HepG2 (cell line): ENCODE data around the gene KRT14. TPM values are rescaled to one million over a fixed set of nuclear protein-coding genes. Genes with fewer than 3 reads are reported as not detected.
"Not testable (repeated sequence)": the region's sequence is repeated elsewhere in the genome, so short reads cannot be mapped to it uniquely, and the experiment has no call there.

Experiments
- ATAC-seq: fragments of 200-7000 bp; cut with Tn5 transposase; 3 replicates; pipeline ENCODE4 v1.9.1; 2020; ENCODE audit warnings: mild to moderate bottlenecking, moderate library complexity
- BruUV-seq: library from RNA; stranded (reverse); fragments of 400-500 nt; replicated peaks from 2 replicates; lab custom pipeline; 2021; lab: Mats Ljungman, UMichigan
- CTCF ChIA-PET: fragments of 300-600 bp; formaldehyde crosslinking; extraction: SDS; loops from one replicate; lab custom pipeline; 2021; ENCODE audit warnings: low total read pairs, inconsistent platforms, low intra/inter-chr PET ratio; lab: Yijun Ruan, JAX
- POLR2A ChIA-PET: fragments of 350-600 bp; sonication (Branson Sonifier 250); formaldehyde crosslinking; loops from one replicate; lab custom pipeline; 2020; ENCODE audit warnings: antibody characterized with exemption, inconsistent platforms; lab: Yijun Ruan, JAX
- DNase-seq: peaks from one replicate; pipeline ENCODE4 v3.0.0-alpha.2; 2015; ENCODE audit warnings: low spot score
- FAIRE-seq: peaks from 3 replicates; lab custom pipeline; 2011; peaks lifted over from hg19 to GRCh38; lab: Jason Lieb, UNC
- H2AFZ ChIP-seq: one replicate; pipeline ENCODE4 v1.6.1; 2011; ENCODE audit warnings: low read length, inconsistent platforms
- H3K27ac ChIP-seq: fragments of 300-600 bp; 3 replicates; pipeline ENCODE4 v1.8.0; 2011; ENCODE audit warnings: mixed run types, mild to moderate bottlenecking, mixed read lengths, low read length, inconsistent platforms; ENCODE audit not compliant: insufficient read depth; ENCODE audit errors: extremely low read length
- H3K27me3 ChIP-seq, 2 experiments: fragments of 200-600 bp in 1 of 2; 2 replicates in 1 of 2; 3 replicates in 1 of 2; pipeline versions ENCODE4 v1.6.0 to v1.8.0; 2011; ENCODE audit warnings: low read length in 2 of 2, mild to moderate bottlenecking in 2 of 2, moderate library complexity in 2 of 2, inconsistent platforms in 1 of 2; ENCODE audit not compliant: insufficient read depth in 2 of 2, control insufficient read depth in 1 of 2
- H3K36me3 ChIP-seq, 2 experiments: fragments of 200-600 bp in 1 of 2; replicated peaks in 1 of 2; 2 replicates in 1 of 2; 3 replicates in 1 of 2; pipeline versions ENCODE4 v1.5.1 to v1.8.0; 2011; ENCODE audit warnings: low read length in 2 of 2, inconsistent platforms in 1 of 2; ENCODE audit not compliant: insufficient read depth in 2 of 2, control insufficient read depth in 1 of 2
- H3K4me1 ChIP-seq: 2 replicates; pipeline ENCODE4 v1.5.1; 2012; ENCODE audit warnings: low read length, inconsistent platforms; ENCODE audit not compliant: insufficient read depth
- H3K4me2 ChIP-seq: 2 replicates; pipeline ENCODE4 v1.6.0; 2011; ENCODE audit warnings: low read depth, low read length, inconsistent platforms
- H3K4me3 ChIP-seq, 3 experiments: fragments of 200-600 bp in 1 of 3; sonication (generic), shearing (Covaris generic) in 1 of 3; replicated peaks in 1 of 3; 2 replicates each; pipeline ENCODE4 v1.5.1; 2011 to 2016; ENCODE audit warnings: low read length in 3 of 3, inconsistent platforms in 2 of 3, low read depth in 2 of 3, mild to moderate bottlenecking in 2 of 3, control low read depth in 1 of 3, mixed read lengths in 1 of 3; ENCODE audit not compliant: insufficient read depth in 1 of 3
- H3K79me2 ChIP-seq: one replicate; pipeline ENCODE4 v1.6.1; 2011; ENCODE audit warnings: low read length, inconsistent platforms; ENCODE audit not compliant: insufficient read depth
- H3K9ac ChIP-seq: 2 replicates; pipeline ENCODE4 v1.6.0; 2011; ENCODE audit warnings: mild to moderate bottlenecking, low read depth, low read length, inconsistent platforms; ENCODE audit not compliant: insufficient read depth
- H3K9me3 ChIP-seq: 2 replicates; pipeline ENCODE4 v1.5.1; 2012; ENCODE audit warnings: mild to moderate bottlenecking, low read length
- H4K20me1 ChIP-seq: 2 replicates; pipeline ENCODE4 v1.6.0; 2011; ENCODE audit warnings: inconsistent platforms, mild to moderate bottlenecking, low read length, moderate library complexity; ENCODE audit not compliant: insufficient read depth
- CTCF ChIP-seq: sonication (generic); formaldehyde crosslinking; IDR thresholded peaks from 2 replicates; pipeline ENCODE4 v1.5.0; 2020; ENCODE audit warnings: mild to moderate bottlenecking, missing genetic modification reagents, moderate library complexity
- FOSL1 ChIP-seq: sonication (generic); formaldehyde crosslinking; IDR thresholded peaks from 2 replicates; pipeline ENCODE4 v1.9.0; 2021; ENCODE audit warnings: missing genetic modification reagents, borderline replicate concordance
- ZNF234 ChIP-seq: sonication (generic); formaldehyde crosslinking; conservative IDR thresholded peaks from 2 replicates; pipeline ENCODE4 v1.5.1; 2020; ENCODE audit warnings: mild to moderate bottlenecking, missing genetic modification reagents
- WGBS: methylation state at CpG from one replicate; pipeline ENCODE4 v1.1.6; 2017; ENCODE audit warnings: low lambda C conversion rate; 5-methylcytosine and 5-hydroxymethylcytosine counted together
- in situ Hi-C: cut with HindIII; loops from 2 replicates; pipeline ENCODE4 v1.10.0; 2017; ENCODE audit warnings: low pct_unique_long_range_greater_than_20kb; ENCODE audit not compliant: extremely low pct_ligation_motif_present
- intact Hi-C: fragments of 100-400 bp; cut with micrococcal nuclease; formaldehyde crosslinking; loops from one replicate; pipeline ENCODE4 v1.10.0; 2022; ENCODE audit not compliant: unreplicated experiment
- polyA plus RNA-seq, 8 experiments: library from polyadenylated mRNA; depleted of rRNA in 3 of 8; stranded (reverse) in 7 of 8; unstranded in 1 of 8; fragments of >200 nt; fragmentation: Illumina TruSeq in 4 of 8; extraction: Trizol in 4 of 8; gene quantifications; 2 replicates each; pipeline versions ENCODE4 v1.2.1 to v1.2.3, GENCODE V29; 2011 to 2016; ENCODE audit warnings: low read depth in 4 of 8, missing spikeins in 1 of 8, mixed read lengths in 1 of 8; ENCODE audit not compliant: insufficient read depth in 1 of 8
- total RNA-seq, 5 experiments: library from RNA; depleted of rRNA; stranded (reverse); fragments of >200 nt; fragmentation: Illumina TruSeq; extraction: Trizol; gene quantifications; 2 replicates each; pipeline ENCODE4 v1.2.3, GENCODE V29; 2016; ENCODE audit warnings: low read depth in 1 of 5

Gene KRT14
- total and polyA plus RNA-seq, 2 of the 13 experiments (the other 11 are each of a cell fraction or from before 2014, with no cell fraction given): 0.09 TPM; not detected in 1

GRCh38 chr17:41627316-41628072 is 40.8 kb upstream of the KRT14 start:
- WGBS: 27% methylated on average over 20 of the region's 23 CpGs
- Histone ChIP-seq H3K4me1 (peaks cover 6% of the 10 kb centered on the region), H2AFZ (no peak overlapping the region), H3K4me3 (no peak overlapping the region), H3K27ac (no peak overlapping the region), H3K9me3 (no peaks in the 10 kb centered on the region), H4K20me1 (no peaks in the 10 kb centered on the region), H3K27me3 (peaks cover 9 to 46% of the 10 kb centered on the region in 2 experiments; a peak in 4 of 5 replicates), H3K9ac (no peak overlapping the region), H3K4me2 (no peak overlapping the region), H3K79me2 (no peaks in the 10 kb centered on the region), H3K36me3 (no peaks in the 10 kb centered on the region)
- ChIA-PET POLR2A (no interaction called here), CTCF (no interaction called here)
- FAIRE-seq (no peak), ATAC-seq (peak; percentile 34; the same call in 2 of the 3 replicates), DNase-seq (no peak)
- TF ChIP-seq FOSL1 (no peak), ZNF234 (no peak), CTCF (CRISPR knock-in tag) (peak; percentile 34; the same call in 1 of the 2 replicates)
- in situ Hi-C loops: no loop called here
- intact Hi-C loops: no loop called here
- no TSS peak for BruUV-seq

GRCh38 chr17:41626914-41627295 is 40.2 kb upstream of the KRT14 start:
- CTCF ChIA-PET, H2AFZ ChIP-seq, H3K9ac ChIP-seq, H3K79me2 ChIP-seq, H3K4me3 ChIP-seq, intact Hi-C loops, FAIRE-seq, H3K9me3 ChIP-seq, H3K4me2 ChIP-seq, DNase-seq, POLR2A ChIA-PET, ATAC-seq, in situ Hi-C loops, H3K27ac ChIP-seq, H4K20me1 ChIP-seq, H3K4me1 ChIP-seq, H3K36me3 ChIP-seq, BruUV-seq: not testable (repeated sequence)
- H3K27me3 ChIP-seq: peaks cover 9 to 47% of the 10 kb centered on the region in 2 experiments; a peak in 4 of 5 replicates
- WGBS: 41% methylated on average over 5 of the region's 5 CpGs

GRCh38 chr17:41626028-41626913 is 39.6 kb upstream of the KRT14 start:
- 24% methylated on average over 12 of the region's 17 CpGs for WGBS
- H3K79me2 ChIP-seq, H3K4me2 ChIP-seq, BruUV-seq, intact Hi-C loops, in situ Hi-C loops, H3K4me3 ChIP-seq, FAIRE-seq, H4K20me1 ChIP-seq, DNase-seq, H3K9me3 ChIP-seq, H3K9ac ChIP-seq, H2AFZ ChIP-seq, POLR2A ChIA-PET, H3K27ac ChIP-seq, CTCF ChIA-PET, ATAC-seq, H3K4me1 ChIP-seq, H3K36me3 ChIP-seq: not testable (repeated sequence)
- H3K27me3 ChIP-seq: peaks cover 9 to 47% of the 10 kb centered on the region in 2 experiments; a peak in 4 of 5 replicates
